Ishikawa (cell line): ENCODE measurements around the gene REELD1.

Experiments used
- CEBPB ChIP-seq: IDR thresholded peaks from 2 replicates; pipeline ENCODE4 v1.6.1; 2012
- CREB1 ChIP-seq: IDR thresholded peaks from 2 replicates; pipeline ENCODE4 v1.6.1; 2012; ENCODE audit warnings: low read depth
- EGR1 ChIP-seq: IDR thresholded peaks from 2 replicates; pipeline ENCODE4 v1.6.1; 2012
- EP300 ChIP-seq: IDR thresholded peaks from 2 replicates; pipeline ENCODE4 v1.6.1; 2012; ENCODE audit warnings: borderline replicate concordance
- FOXM1 ChIP-seq: IDR thresholded peaks from 2 replicates; pipeline ENCODE4 v1.6.1; 2012; ENCODE audit warnings: low read depth, borderline replicate concordance
- NFIC ChIP-seq: IDR thresholded peaks from 2 replicates; pipeline ENCODE4 v1.6.1; 2012
- RAD21 ChIP-seq: IDR thresholded peaks from 2 replicates; pipeline ENCODE4 v1.6.1; 2012; ENCODE audit warnings: low read depth
- TAF1 ChIP-seq: IDR thresholded peaks from 2 replicates; pipeline ENCODE4 v1.6.1; 2012; ENCODE audit warnings: low read depth, mild to moderate bottlenecking
- TCF12 ChIP-seq: IDR thresholded peaks from 2 replicates; pipeline ENCODE4 v1.6.1; 2012; ENCODE audit warnings: low read depth
- TEAD4 ChIP-seq: IDR thresholded peaks from 2 replicates; pipeline ENCODE4 v1.6.1; 2012
- YY1 ChIP-seq: IDR thresholded peaks from 2 replicates; pipeline ENCODE4 v1.6.1; 2012; ENCODE audit warnings: low read depth
- ZBTB7A ChIP-seq: IDR thresholded peaks from 2 replicates; pipeline ENCODE4 v1.6.1; 2012; ENCODE audit warnings: low read depth
- TF ChIP-seq, protein P1 (sequence below): IDR thresholded peaks from 2 replicates; pipeline ENCODE4 v1.6.1; 2012
- TF ChIP-seq, protein P2 (sequence below): IDR thresholded peaks from 2 replicates; pipeline ENCODE4 v1.6.1; 2012; ENCODE audit warnings: low read depth, mild to moderate bottlenecking
- TF ChIP-seq, protein P3 (sequence below): IDR thresholded peaks from 2 replicates; pipeline ENCODE4 v1.6.1; 2012

Gene REELD1

DNA sequence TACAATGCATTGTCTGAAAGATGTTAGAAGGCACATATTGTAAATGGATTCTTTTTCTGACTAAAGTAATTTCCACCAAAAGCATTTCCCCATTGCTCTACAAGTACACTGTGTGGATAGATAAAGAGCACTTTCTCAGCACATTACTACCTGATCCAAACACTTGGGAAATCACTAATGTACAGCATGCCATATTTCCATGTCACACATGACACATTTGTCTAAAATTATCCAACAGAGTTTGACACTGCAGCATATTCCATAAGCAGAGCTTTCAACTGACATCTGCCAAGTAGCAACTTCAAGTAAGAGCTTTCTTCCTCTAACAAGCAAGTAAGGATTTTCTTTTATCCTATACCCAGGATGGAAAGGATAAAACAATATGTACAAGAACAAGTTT is 49.5 kb downstream of the REELD1 start:
- TF ChIP-seq, protein P1, sequence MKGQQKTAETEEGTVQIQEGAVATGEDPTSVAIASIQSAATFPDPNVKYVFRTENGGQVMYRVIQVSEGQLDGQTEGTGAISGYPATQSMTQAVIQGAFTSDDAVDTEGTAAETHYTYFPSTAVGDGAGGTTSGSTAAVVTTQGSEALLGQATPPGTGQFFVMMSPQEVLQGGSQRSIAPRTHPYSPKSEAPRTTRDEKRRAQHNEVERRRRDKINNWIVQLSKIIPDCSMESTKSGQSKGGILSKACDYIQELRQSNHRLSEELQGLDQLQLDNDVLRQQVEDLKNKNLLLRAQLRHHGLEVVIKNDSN = no peak
- no peak for TF ChIP-seq ZBTB7A
- TF ChIP-seq CREB1 = no peak
- no peak for TF ChIP-seq NFIC
- TF ChIP-seq RAD21 = no peak
- no peak for TF ChIP-seq TEAD4
- TF ChIP-seq, protein P2, sequence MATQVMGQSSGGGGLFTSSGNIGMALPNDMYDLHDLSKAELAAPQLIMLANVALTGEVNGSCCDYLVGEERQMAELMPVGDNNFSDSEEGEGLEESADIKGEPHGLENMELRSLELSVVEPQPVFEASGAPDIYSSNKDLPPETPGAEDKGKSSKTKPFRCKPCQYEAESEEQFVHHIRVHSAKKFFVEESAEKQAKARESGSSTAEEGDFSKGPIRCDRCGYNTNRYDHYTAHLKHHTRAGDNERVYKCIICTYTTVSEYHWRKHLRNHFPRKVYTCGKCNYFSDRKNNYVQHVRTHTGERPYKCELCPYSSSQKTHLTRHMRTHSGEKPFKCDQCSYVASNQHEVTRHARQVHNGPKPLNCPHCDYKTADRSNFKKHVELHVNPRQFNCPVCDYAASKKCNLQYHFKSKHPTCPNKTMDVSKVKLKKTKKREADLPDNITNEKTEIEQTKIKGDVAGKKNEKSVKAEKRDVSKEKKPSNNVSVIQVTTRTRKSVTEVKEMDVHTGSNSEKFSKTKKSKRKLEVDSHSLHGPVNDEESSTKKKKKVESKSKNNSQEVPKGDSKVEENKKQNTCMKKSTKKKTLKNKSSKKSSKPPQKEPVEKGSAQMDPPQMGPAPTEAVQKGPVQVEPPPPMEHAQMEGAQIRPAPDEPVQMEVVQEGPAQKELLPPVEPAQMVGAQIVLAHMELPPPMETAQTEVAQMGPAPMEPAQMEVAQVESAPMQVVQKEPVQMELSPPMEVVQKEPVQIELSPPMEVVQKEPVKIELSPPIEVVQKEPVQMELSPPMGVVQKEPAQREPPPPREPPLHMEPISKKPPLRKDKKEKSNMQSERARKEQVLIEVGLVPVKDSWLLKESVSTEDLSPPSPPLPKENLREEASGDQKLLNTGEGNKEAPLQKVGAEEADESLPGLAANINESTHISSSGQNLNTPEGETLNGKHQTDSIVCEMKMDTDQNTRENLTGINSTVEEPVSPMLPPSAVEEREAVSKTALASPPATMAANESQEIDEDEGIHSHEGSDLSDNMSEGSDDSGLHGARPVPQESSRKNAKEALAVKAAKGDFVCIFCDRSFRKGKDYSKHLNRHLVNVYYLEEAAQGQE = no peak
- no peak for TF ChIP-seq CEBPB
- TF ChIP-seq EGR1 = no peak
- TF ChIP-seq EP300 = no peak
- TF ChIP-seq TCF12 = no peak
- TF ChIP-seq, protein P3, sequence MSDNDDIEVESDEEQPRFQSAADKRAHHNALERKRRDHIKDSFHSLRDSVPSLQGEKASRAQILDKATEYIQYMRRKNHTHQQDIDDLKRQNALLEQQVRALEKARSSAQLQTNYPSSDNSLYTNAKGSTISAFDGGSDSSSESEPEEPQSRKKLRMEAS = no peak
- no peak for TF ChIP-seq YY1
- no peak for TF ChIP-seq FOXM1
- no peak for TF ChIP-seq TAF1

DNA sequence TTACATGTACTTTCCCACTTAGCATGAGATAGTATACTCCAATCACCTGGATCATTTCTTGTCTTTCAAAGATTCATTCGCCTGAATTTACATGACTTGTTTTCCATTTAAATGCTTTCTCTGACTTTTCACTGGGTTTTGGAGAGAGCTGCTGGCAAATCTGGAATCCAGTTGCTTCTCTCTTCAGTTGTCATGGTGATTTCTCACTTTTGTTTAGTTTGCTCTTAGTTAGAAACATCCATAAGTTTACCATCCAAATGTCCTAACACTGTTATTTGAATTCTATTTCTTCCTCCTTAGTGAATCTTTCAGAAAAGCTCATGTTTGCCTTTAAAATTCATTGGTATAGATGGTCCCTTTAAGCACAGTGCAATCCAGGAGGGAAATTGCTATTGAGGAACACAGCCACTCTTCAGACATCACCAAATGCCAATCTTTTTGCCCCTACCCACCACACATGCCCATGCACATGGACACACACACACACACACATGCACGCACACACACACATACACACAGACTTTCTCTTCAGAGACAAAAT is 51.7 kb downstream of the REELD1 start:
- no peak for TF ChIP-seq EP300
- no peak for TF ChIP-seq TAF1
- TF ChIP-seq, protein P3 = no peak
- TF ChIP-seq CREB1 = no peak
- no peak for TF ChIP-seq YY1

DNA sequence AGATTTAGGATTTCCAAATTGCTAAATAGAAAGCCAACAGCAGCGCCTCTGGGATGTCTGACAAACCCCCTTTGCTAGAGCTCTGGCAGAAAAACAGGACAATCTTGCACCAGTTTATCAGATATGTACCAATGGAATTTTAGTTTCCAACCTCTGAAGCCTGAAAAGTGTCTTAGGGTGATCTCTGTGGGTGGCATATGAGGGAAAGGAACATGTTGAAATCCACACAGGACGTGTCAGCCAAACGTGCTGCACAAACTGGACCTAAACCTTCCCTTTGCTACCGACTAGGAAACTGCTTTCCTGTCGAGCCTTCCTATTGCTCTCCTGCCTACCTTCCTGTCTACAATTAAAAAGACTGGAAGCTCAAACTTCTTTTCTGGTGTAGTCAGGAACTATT is 53.5 kb downstream of the REELD1 start:
- TF ChIP-seq, protein P3 = no peak
- TF ChIP-seq CEBPB (no peak), TCF12 (no peak), ZBTB7A (no peak), YY1 (no peak), RAD21 (no peak), EP300 (no peak), TEAD4 (no peak), CREB1 (no peak), TAF1 (no peak), NFIC (no peak), EGR1 (no peak), FOXM1 (no peak)
- TF ChIP-seq, protein P1 = no peak
- TF ChIP-seq, protein P2 = no peak

DNA sequence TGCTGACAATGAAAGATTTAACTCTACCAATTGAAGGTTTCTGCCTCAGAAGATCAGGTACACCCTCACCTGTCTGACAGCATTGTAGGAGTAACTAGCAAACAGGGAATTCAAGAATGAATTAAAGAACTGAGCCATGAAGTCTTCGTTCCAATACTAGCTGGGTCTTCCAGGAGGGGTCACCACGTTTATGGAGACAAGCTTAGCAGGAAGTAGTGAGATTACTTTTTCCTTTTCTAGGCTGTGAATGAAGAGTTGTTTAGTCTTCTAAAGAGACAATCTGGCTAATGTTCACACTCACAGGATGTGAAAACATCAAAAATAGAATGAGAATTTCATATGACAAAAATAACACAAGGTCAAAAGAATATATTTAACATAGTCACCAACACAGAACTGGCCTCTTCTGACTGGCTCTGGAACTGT is 54.9 kb downstream of the REELD1 start:
- TF ChIP-seq EP300 = no peak
- no peak for TF ChIP-seq TEAD4
- TF ChIP-seq EGR1 = no peak
- TF ChIP-seq, protein P2 = no peak
- no peak for TF ChIP-seq CREB1
- TF ChIP-seq FOXM1 = no peak
- TF ChIP-seq TAF1 = no peak
- TF ChIP-seq, protein P1 = no peak
- TF ChIP-seq TCF12 = no peak
- TF ChIP-seq CEBPB = no peak
- no peak for TF ChIP-seq ZBTB7A
